Activated CD4-positive, alpha-beta T cell treated with anti-CD3 and anti-CD28 coated beads for 1 hour (primary cell): ENCODE data around the gene ENPP6.
"Not testable (repeated sequence)": the region's sequence is repeated elsewhere in the genome, so short reads cannot be mapped to it uniquely, and the experiment has no call there.

Source experiments
- DNase-seq: peaks from one replicate; pipeline ENCODE4 v3.0.0-alpha.2; 2020

Gene ENPP6

GRCh38 chr4:184146951-184147350, 70.7 kb downstream of the ENPP6 start:
- DNase-seq: no peak

- no peak for DNase-seq
Observed at GRCh38 chr4:184145596-184145995, 72.1 kb downstream of the ENPP6 start.

GRCh38 chr4:184143770-184144564, 73.7 kb downstream of the ENPP6 start:
- DNase-seq: no peak

GRCh38 chr4:184142121-184143000, 75.3 kb downstream of the ENPP6 start:
- DNase-seq: no peak

GRCh38 chr4:184140901-184141300, 76.8 kb downstream of the ENPP6 start:
- DNase-seq: not testable (repeated sequence)

GRCh38 chr4:184136525-184136924, 81.1 kb downstream of the ENPP6 start:
- DNase-seq: no peak

- DNase-seq: no peak
Observed at GRCh38 chr4:184126800-184127199, 90.9 kb downstream of the ENPP6 start.

GRCh38 chr4:184122631-184123408, 94.9 kb downstream of the ENPP6 start:
- DNase-seq: no peak

- no peak for DNase-seq
Observed at GRCh38 chr4:184120549-184121127, 97.0 kb downstream of the ENPP6 start.

GRCh38 chr4:184117662-184118199, 99.9 kb downstream of the ENPP6 start:
- DNase-seq: no peak

- DNase-seq: no peak
Observed at GRCh38 chr4:184115399-184115798, 102.3 kb downstream of the ENPP6 start.

- no peak for DNase-seq
Observed at GRCh38 chr4:184114431-184114830, 103.2 kb downstream of the ENPP6 start.

GRCh38 chr4:184112006-184112550, 105.6 kb downstream of the ENPP6 start:
- DNase-seq: no peak

GRCh38 chr4:184111233-184111832, 106.3 kb downstream of the ENPP6 start:
- no peak for DNase-seq

- no peak for DNase-seq
Observed at GRCh38 chr4:184110452-184111224, 107.0 kb downstream of the ENPP6 start.

GRCh38 chr4:184108006-184108501, 109.6 kb downstream of the ENPP6 start:
- DNase-seq: no peak

GRCh38 chr4:184104419-184105101, 113.1 kb downstream of the ENPP6 start:
- no peak for DNase-seq

- no peak for DNase-seq
Observed at GRCh38 chr4:184103527-184104264, 114.0 kb downstream of the ENPP6 start.

GRCh38 chr4:184102927-184103326, 114.7 kb downstream of the ENPP6 start:
- no peak for DNase-seq
